Bone marrow (tissue), 2 donors: ENCODE results near the gene POC1A.

Experiments
- DNase-seq, 2 donors: peaks; one replicate each; lab custom pipeline; 2025; lab: John Stamatoyannopoulos, UW

POC1A gene

DNA sequence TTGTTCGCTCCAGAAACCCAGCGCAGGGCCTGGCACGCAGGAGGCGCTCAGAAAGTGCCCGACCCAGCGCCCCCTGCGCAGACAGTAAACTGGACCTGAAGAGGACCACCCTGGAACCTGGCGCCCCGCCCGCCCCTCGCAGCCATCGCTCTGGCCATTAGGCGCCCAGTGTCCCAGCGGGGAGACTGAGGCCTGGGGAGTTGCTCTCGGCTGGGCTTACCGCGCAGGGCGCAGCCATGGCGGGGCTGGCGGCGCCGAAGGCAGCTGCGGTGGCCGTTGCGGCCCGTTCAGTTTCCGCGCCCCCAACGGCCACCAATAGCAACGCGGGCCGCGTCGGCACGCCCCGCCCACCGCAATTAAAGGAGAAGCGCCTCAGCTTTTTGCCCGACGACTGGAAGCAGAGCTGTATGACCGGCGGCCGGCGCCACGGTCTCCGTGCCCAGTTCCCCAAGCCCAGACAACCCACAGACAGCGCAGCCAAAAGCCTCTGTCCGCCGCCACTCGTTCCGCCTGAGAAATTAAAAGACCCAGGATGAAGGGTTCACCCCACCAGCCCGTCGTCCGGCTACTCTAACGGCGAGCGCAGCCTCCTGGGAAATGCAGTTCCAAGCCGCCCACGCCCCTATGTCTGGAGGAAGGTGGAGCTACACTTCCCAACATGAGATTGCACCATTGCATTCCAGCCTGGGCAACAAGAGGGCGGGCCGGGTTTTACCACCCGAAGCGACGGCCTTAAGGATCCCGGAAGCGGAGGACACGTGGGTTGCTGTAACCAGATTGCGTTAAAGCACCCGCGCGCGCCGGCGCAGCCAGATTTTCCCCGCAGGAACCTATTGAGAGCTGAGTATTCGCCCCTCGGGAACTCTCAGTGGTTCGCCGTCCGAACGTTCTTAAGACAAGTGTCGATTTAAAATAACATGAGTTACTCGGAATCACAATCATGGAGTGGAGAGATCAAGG is at the start of gene POC1A:
TSS of gene POC1A (minus strand) at position 289 of the 960 bp plus-strand sequence. CDS start at position 238, 51 bp downstream.
- peak; percentile 90 to 93 for DNase-seq

DNA sequence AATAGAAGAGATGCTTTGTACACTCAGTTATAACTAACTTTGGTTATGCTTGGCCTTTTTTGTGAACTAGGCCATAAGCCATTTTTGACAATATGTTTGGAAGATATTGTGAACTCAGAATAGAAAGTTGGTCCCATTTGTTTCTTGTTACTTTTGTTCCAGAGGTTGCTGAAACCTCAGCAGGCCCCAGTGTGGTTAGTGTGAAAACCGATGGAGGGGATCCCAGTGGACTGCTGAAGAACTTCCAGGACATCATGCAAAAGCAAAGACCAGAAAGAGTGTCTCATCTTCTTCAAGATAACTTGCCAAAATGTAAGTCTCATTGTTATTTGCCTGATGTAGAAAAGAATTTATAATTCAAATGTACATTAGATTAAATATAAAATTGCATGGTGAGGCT is 49.5 kb upstream of the POC1A start:
- DNase-seq: no peak

DNA sequence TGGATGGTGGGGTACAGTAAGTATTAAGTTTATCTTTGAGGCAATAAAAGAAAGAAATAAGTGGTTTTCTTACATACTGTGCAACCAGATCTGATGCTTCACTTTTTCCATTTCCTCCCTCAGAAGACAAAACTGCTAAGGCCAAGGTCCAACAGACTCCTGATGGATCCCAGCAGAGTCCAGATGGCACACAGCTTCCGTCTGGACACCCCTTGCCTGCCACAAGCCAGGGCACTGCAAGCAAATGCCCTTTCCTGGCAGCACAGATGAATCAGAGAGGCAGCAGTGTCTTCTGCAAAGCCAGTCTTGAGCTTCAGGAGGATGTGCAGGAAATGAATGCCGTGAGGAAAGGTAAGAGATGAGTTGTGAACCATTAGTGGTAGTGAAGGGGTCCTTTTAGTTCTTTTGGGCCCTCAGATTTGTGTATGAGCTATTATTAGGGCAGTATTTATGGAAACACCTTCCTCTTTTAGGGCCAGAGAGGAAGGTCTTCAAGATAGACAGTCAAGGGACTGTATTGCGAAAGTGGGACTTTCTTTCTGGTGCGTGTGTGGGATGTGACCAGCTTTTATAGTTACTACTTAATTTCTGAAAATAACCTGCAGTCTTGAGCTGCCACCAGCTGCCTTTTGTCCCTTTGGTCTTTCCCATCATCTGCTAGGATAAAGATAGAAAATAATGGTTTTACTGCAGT is 48.3 kb upstream of the POC1A start:
- peak in 1 of 2 donors; percentile 41 for DNase-seq

DNA sequence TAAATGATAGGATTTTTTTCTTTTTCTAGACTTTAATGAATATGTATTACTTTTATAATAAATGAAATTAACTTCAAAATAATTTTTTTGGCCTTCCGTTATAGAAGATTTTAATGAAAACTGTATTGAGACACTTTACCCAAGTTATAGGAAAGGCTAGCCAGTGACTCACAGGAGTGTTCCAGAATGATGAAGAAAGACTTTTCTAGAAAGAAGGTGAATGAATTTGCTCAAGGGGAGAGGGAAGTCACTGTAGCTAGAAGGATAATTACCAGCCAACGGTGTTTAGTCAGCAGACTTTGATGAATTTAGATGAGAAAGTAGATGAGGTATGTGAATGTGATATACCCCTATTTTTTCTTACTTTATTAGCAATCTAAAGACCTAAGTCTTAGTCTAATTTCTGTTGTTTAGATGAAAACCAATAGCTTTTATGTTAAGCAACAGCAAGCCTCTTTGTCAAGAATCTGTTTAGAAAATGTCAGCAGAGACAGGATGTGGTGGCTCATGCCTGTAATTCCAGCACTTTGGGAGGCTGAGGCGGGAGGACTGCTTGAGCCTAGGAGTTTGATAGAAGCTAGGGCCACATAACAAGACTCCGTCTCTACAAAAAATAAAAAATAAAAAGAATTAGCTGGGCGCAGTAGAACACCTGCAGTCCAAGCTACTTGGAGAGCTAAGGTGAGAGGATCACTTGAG is 46.9 kb upstream of the POC1A start:
- DNase-seq: no peak

DNA sequence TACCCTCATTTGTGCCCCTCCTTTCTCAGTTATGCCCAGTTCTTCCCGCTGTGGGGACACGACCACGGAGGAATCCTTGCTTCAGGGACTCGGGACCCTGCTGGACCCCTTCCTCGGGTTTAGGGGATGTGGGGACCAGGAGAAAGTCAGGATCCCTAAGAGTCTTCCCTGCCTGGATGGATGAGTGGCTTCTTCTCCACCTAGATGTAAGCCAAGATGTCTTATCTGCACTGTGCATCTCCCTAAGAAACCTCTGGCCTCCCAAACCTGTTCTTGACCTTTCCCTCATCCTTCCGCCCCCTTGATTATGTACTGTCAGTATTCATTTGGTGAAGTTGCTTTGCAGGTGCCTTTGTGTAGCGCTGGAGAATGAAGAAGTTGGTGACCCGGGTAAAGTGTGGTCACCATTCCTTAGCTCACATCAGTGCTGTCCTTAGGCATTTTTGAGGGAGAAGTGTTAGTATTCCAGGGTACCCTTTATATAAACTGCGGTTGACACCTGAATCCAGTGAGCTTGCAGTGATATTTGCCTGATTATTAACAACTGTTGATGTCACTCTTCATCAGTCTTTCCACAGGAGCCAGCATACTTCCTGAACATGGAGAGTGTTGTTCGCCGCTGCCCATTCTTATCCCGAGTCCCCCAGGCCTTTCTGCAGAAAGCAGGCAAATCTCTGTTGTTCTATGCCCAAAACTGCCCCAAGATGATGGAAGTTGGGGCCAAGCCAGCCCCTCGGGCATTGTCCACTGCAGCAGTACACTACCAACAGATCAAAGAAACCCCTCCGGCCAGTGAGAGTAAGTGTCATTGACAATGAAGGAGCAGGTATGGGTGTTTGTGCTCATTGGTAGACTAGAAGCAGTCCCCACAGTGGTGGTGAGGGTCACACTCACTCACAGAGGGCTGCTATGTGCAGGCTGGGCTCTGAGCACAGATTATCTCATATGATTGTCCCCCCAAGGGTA is 44.7 kb upstream of the POC1A start:
- DNase-seq: no peak

DNA sequence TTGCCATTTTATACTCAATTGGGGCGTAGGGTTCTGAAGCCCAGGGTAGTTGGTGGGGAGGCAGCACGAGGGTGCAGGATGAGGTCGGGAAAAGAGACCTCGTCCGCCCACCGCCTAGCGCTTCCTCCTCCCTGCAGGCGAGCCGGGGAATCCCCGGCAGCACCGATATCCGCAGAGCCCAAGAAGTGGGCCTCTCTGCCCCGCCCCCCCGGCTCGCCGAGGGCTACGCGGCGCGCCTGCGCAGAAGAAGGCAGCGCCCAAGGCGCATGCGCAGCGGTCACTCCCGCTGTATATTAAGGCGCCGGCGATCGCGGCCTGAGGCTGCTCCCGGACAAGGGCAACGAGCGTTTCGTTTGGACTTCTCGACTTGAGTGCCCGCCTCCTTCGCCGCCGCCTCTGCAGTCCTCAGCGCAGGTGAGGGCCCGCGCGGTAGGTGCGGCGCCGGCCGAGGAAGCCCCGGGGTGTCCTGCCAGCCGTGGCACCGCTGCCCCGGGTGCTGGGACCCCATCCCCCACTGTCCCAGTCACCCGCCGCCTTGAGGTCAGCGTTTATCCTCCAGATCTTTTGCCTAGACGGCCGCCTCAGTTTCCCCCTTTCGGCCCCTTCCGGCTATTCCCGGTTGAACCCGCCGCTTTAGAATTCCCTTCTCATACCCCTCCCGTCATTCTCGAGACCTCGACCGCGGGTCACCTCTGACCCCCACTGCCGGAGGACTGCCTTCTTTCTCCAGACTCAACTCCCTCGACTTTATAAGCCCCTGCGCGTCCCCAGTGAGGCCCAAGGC is 43.8 kb upstream of the POC1A start, which contains the start of gene ALAS1:
TSS of gene ALAS1 (plus strand) at position 319 of the 784 bp plus-strand sequence. CDS start 1,082 bp downstream, outside the sequence.
- peak; percentile 78 to 82 for DNase-seq

DNA sequence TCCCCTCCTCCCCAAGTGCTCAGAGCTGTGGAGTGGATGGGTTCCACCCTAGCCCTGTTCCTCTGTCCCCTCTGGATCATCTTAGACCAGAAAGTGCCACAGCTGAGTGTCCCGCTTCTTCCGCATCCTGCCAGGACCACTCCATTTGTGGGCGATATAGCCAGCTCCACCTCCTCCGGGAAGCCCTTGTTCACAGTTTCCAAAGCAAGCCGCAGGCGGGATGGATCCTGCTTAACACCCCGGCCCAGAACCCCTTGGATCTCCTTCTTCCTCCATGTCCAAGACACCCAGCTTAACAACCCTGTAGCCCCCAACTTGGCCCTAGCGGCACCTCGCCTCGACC is 43.2 kb upstream of the POC1A start:
- no peak for DNase-seq

DNA sequence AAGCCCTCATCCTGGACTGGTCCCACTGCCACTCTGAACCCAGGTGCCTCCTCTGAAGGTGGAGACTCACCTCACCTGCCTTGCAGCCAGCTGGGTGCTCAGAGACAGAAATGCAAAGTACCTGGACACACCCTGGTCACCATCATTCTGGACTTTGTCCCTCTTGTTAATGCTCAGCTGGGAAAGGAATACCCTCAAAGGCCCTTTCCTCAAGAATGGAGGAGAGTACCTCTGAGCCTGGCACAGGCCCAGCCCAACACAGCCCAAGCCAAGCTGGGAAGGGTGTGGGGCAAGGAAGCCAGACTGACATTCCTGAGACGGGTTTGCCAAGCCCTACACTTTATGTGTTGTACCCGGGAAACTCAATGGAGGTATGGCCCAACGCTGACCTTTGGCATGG is 42.8 kb upstream of the POC1A start:
- no peak for DNase-seq

DNA sequence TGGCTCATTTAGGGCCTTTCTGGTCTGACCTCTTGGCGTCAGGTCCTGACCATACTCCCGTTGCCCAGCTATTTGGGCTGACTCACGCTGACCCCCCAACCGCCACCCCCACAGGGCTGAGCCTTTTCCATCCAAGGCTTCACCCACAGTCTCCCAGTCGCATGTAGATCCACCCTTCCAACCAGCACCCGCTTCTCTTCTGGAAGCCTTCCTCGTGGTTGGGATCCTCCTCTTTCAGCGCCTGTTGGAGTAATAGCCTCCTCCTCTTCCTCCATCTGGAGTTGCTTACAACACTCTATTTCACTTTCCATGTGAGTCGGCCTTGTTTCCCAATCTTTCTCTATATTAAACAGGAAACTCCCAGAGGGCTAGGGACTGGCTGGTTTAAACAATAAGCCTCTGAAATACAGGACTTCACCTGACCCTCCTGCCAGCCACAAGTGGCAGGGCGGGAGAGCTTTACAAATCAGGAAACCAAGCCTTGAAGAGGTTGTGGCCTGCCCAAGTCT is 41.7 kb upstream of the POC1A start:
- DNase-seq: no peak

DNA sequence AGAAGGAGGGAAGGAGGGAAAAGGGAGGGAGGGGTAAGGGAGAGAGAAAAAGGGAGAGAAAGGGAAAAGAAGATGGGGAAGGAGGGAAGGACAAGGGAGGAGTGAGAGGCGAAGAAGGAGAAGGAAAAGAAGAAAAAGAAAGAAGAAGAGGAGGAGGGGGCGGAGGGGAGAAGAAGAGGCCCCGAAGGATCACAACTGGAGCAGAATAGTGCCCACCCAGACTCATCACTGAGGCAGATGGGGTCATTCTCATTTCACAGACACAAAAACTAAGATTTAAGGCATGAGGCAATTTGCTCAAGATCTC is 41.0 kb upstream of the POC1A start:
- no peak for DNase-seq

DNA sequence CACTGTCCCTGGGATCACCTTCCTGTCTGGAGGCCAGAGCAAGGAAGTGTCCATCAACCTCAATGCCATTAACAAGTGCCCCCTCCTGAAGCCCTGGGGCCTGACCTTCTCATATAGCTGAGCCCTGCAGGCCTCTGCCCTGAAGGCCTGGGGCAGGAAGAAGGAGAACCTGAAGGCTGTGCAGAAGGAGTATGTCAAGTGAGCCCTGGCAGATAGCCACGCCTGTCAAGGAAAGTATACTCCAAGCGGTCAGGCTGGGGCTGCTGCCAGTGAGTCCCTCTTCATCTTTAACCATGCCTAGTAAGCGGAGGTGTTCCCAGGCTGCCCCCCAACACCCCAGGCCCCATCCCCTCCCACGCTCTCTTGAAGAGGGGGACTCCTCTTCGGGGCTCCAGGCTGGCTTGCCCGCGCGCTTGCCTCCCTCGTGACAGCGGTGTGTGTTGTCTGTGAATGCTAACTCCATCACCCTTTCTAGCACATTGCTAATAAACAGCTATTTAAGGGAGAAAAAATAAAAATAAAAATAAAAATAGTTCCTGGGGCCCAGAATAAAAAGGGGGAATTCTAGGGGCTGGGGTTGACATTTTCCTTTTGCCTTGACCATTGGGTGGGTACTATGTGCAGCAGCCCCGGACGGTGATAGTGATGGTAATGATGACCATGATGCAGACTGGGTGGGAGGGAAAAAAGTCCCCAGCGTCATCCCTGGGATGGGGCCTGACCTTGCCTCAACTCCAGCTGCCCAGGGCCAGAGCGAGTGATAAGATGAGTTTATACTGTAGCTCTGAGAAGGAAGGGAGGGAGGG is 40.5 kb upstream of the POC1A start:
- DNase-seq: no peak

DNA sequence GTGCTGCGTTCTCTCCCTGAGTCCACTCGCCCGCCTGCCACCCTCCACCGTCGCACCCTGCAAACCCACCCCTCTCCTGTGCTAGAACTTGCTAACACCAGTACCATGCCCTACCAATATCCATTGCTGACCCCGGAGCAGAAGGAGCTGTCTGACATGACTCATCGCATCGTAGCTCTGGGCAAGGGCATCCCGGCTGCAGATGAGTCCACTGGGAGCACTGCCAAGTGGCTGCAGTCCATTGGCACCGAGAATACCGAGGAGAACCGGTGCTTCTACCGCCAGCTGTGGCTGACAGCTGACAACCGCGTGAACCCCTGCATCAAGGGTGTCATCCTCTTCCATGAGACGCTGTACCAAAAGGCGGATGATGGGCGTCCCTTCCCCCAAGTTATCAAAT is 38.8 kb upstream of the POC1A start:
- no peak for DNase-seq

DNA sequence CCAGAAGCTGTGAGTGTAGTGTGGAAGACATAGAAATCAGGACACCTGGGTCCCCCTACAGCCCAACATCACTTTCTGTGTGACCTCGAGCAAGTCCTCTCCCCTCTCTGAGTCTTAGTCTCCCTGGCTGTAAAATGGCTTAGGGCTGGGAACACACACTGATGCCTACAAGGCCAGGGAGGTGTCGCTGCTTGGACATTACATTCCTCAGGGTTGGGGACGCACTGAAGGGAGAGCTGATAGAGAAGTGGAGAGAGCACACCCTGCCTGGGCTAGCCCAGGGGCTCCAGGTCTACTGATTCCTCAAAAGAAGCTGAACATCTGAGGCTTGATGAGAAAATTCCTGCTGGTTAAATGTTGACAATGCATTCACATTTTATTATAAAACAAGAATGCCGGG is 37.4 kb upstream of the POC1A start:
- DNase-seq: no peak

DNA sequence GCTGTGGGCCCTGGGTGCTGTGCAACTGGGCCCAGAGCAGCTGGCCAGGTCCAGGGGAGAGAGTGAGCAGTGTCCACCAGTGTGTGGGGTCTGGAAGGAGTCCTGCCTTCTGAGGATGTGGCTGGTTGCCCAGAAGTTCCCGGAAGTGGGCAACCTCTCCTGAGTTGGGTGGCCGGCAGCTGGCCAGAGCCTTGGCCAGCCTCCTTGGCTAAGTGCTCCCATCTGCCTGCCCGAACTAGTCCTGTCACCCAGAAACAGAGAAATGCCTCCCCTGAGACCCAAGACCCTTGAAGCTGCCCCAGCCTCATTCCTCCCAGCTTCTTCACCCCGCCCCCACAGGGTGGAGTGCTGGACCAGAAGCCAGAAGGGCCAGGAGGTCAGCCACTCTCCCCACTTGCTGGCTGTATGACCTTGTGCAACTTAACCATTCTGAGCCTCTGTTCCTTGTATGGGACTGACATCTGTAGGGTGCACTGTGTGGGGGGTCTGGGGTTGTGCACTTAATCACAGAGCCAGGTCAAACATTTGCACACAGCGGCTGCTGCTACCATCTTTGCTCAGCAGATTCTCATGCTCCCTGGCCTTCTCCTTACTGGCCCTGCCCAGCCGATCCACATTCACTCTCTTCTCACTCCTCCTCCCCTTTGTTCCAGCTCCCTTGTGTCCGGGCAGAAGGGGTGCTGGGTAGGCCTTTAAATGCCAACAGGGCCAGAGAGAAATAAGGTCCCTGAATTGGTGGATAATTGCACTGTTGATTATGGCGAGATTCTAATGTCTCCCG is 36.3 kb upstream of the POC1A start:
- no peak for DNase-seq

DNA sequence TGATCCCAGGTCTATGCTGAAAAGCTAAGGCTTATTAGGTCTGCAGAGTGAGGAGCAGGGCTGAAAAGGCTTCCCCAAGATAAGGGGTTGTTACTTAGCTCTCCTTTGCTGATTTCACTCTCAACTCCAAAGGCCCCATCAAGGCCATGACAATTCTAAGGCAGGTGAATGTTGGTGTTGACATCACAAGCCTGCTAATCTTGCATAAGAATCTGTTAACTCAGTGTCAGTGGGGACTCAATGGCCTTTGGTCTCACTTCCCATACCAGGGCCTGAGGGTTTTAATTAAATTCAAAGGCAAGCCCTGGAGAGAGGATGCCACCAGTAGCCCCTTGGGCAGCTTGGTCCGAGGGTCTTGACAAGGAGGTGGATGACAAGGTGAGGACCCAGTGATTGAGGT is 34.3 kb upstream of the POC1A start:
- no peak for DNase-seq

DNA sequence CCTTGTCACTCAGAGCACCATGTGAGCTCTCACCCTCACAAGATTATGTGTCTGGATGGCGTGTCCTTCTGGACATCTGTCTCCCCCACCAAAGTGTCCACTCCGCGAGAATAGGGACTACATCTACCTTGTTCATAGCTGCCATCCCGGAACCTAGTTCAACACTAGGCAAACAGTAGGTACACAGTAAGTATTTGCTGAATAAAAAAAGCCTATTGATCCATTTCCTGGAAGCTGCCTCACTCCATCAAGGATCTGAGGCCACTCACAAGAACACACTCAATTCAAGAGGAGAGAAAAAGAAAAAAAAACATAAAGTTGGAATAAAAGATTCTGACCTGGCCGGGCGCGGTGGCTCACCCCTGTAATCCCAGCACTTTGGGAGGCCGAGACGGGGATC is 32.5 kb upstream of the POC1A start:
- no peak for DNase-seq

DNA sequence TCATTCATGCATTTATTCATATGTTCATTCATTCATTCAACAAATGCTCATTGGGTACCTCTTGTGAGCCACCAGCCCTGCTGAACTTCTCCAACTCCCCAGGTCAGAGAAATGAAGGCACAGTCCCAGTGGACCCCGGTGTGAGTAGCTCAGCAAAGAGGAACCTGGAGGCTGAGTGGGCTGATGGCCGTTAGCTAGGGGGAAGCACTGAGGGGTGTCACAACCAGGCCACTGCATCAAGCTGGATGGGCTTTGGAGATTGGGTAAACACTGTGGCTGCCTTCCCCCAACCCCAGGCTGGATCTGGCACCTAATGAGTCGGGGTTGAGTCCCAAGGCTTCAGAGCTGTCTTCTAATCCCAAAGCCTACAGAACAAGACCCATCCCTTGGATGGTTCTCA is 31.6 kb upstream of the POC1A start:
- DNase-seq: no peak

DNA sequence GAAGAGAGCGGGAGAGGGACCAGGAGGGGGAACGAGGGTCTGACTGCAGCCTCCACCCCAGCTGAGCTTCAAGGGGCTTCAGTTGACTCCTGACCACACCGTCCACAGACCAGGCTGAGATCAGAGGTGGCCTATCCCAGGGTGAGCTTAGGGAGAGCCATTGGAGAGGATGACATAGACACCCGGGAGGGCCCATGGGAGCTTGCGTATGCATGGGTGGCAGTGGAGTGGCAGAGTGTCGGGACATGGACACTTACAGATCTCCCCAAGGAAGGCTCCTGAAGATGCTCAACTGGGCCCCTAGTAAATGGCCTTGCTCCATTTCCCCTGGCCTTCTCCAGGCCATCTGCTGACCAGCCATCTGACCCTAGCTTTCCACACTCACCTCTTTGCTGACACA is 31.1 kb upstream of the POC1A start:
- no peak for DNase-seq

DNA sequence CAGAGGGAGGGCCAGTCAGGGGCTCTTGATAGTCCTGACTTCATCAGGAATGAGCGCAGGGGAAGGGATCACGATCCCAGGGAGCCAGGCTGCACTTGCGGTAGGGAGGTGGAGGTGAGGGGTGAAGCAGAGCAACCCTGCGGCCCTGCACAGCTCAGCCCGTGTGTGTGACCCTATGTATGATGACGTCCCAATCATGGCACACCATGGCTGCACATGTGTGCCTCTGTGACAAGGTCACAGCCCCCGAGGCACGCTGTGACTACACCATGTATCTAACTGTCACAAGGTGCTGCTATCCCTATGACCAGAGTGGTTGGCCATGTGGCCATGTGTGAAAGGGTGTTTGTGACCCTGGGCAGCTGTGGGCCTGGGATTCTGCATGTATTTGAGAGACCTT is 30.5 kb upstream of the POC1A start:
- no peak for DNase-seq
